MCF 10A (cell line): Measurements from ENCODE around the gene DISP2. TPM values are rescaled to one million over a fixed set of nuclear protein-coding genes. Genes with fewer than 3 reads are reported as not detected.

Source experiments
- BruUV-seq: library from RNA; stranded (reverse); fragments of 400-500 nt; replicated peaks from 2 replicates; lab custom pipeline; 2021; lab: Mats Ljungman, UMichigan
- CTCF ChIA-PET: fragments of 300-600 bp; sonication (Branson Sonifier 250); formaldehyde crosslinking; extraction: SDS; loops from one replicate; lab custom pipeline; 2021; ENCODE audit warnings: antibody characterized with exemption, inconsistent platforms; lab: Yijun Ruan, JAX
- POLR2A ChIA-PET: fragments of 300-600, 350-650 bp; sonication (Branson Sonifier 250); formaldehyde crosslinking; extraction: SDS; loops from one replicate; lab custom pipeline; 2020; ENCODE audit warnings: antibody characterized with exemption, inconsistent platforms; lab: Yijun Ruan, JAX
- DNase-seq: peaks from one replicate; pipeline ENCODE4 v3.0.0-alpha.2; 2018; ENCODE audit not compliant: unreplicated experiment
- H3K27ac Mint-ChIP-seq: one replicate; pipeline ENCODE4 v1.8.0; 2022; ENCODE audit warnings: mild to moderate bottlenecking, low read depth, mixed read lengths; ENCODE audit not compliant: unreplicated experiment
- H3K27me3 Mint-ChIP-seq: one replicate; pipeline ENCODE4 v1.8.0; 2022; ENCODE audit warnings: mixed read lengths; ENCODE audit not compliant: insufficient read depth, unreplicated experiment
- H3K36me3 Mint-ChIP-seq: one replicate; pipeline ENCODE4 v1.8.0; 2022; ENCODE audit warnings: mild to moderate bottlenecking, moderate library complexity, mixed read lengths; ENCODE audit not compliant: insufficient read depth, unreplicated experiment
- H3K4me1 Mint-ChIP-seq: one replicate; pipeline ENCODE4 v1.8.0; 2022; ENCODE audit warnings: mixed read lengths; ENCODE audit not compliant: insufficient read depth, unreplicated experiment
- H3K4me3 Mint-ChIP-seq: one replicate; pipeline ENCODE4 v1.8.0; 2022; ENCODE audit warnings: mild to moderate bottlenecking, moderate library complexity, mixed read lengths; ENCODE audit not compliant: unreplicated experiment
- H3K9me3 Mint-ChIP-seq: one replicate; pipeline ENCODE4 v1.8.0; 2022; ENCODE audit warnings: mixed read lengths; ENCODE audit not compliant: unreplicated experiment
- intact Hi-C: fragments of 100-400 bp; cut with micrococcal nuclease; formaldehyde crosslinking; loops from 2 replicates; pipeline ENCODE4 v1.14.1; 2022
- total RNA-seq: library from RNA; stranded (reverse); gene quantifications from 2 replicates; pipeline ENCODE4 v1.2.3, GENCODE V29; 2022
- TF ChIP-seq, protein P1 (sequence below): fragments of 200-600 bp; IDR thresholded peaks from one replicate; pipeline ENCODE4 v1.8.0; 2022; ENCODE audit warnings: antibody characterized with exemption, mild to moderate bottlenecking; ENCODE audit not compliant: unreplicated experiment

The DISP2 gene
- total RNA-seq, 1 experiment from 2014 or later = 1.8 TPM

- CTCF ChIA-PET = interaction anchor here (0.6 to 0.8 kb wide), 3 partner anchors 68 to 140 kb away, joined by 3 to 4 read pairs (median 3); no protein-coding TSS in a partner anchor
- Mint-ChIP-seq H3K4me1 (peaks cover 10% of the 10 kb centered on the region), H3K27me3 (no peaks in the 10 kb centered on the region), H3K27ac (no peak overlapping the region), H3K4me3 (no peak overlapping the region), H3K9me3 (no peaks in the 10 kb centered on the region), H3K36me3 (peaks cover 75% of the 10 kb centered on the region)
- DNase-seq = no peak
- no TSS peak for BruUV-seq
- TF ChIP-seq, protein P1, sequence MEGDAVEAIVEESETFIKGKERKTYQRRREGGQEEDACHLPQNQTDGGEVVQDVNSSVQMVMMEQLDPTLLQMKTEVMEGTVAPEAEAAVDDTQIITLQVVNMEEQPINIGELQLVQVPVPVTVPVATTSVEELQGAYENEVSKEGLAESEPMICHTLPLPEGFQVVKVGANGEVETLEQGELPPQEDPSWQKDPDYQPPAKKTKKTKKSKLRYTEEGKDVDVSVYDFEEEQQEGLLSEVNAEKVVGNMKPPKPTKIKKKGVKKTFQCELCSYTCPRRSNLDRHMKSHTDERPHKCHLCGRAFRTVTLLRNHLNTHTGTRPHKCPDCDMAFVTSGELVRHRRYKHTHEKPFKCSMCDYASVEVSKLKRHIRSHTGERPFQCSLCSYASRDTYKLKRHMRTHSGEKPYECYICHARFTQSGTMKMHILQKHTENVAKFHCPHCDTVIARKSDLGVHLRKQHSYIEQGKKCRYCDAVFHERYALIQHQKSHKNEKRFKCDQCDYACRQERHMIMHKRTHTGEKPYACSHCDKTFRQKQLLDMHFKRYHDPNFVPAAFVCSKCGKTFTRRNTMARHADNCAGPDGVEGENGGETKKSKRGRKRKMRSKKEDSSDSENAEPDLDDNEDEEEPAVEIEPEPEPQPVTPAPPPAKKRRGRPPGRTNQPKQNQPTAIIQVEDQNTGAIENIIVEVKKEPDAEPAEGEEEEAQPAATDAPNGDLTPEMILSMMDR = no peak
- intact Hi-C loops = no loop called here
- POLR2A ChIA-PET = interaction anchor here (2.1 kb wide), 1 partner anchor 10 kb away, joined by 8 read pairs; the partner anchor contains the start of gene IVD
These were observed 56.8 kb downstream of the DISP2 start for GRCh38 chr15:40414816-40415215.

DNA sequence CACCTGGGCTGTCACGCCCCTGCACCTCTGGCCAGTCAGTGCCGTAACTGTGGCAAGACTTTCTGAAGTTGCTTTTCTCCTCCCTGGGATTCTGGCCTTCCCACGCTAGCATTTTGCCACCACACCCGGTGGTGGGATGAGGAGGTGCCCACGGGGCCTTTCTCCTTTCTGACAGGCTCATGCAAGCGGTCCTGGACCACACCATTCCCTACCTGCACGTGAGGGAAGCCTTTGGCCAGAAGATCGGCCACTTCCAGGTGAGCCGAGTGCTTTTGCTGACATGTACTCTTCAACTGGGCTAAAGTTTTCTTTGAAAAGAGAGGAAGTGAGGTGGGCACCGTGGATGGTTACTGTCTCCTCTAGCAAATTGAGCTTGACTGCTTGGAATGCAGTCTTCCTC is 57.2 kb downstream of the DISP2 start:
- no peaks in the 10 kb centered on the region for H3K9me3 Mint-ChIP-seq
- intact Hi-C loops = no loop called here
- TF ChIP-seq, protein P1 = no peak
- H3K36me3 Mint-ChIP-seq = peaks cover 71% of the 10 kb centered on the region
- no TSS peak for BruUV-seq
- CTCF ChIA-PET = interaction anchor here (0.6 kb wide), 1 partner anchor 96 kb away, joined by 3 read pairs; no protein-coding TSS in a partner anchor
- POLR2A ChIA-PET = interaction anchor here (2.1 kb wide), 1 partner anchor 10 kb away, joined by 8 read pairs; the partner anchor contains the start of gene IVD
- no peak for DNase-seq
- H3K27me3 Mint-ChIP-seq = no peaks in the 10 kb centered on the region
- no peak overlapping the region for H3K4me3 Mint-ChIP-seq
- no peak overlapping the region for H3K27ac Mint-ChIP-seq
- peaks cover 10% of the 10 kb centered on the region for H3K4me1 Mint-ChIP-seq

- Mint-ChIP-seq H3K4me3 (no peak overlapping the region), H3K4me1 (peaks cover 18% of the 10 kb centered on the region), H3K27me3 (no peaks in the 10 kb centered on the region), H3K27ac (no peak overlapping the region), H3K36me3 (peaks cover 67% of the 10 kb centered on the region), H3K9me3 (no peaks in the 10 kb centered on the region)
- no peak for DNase-seq
- BruUV-seq = no TSS peak
- POLR2A ChIA-PET = no interaction called here
- intact Hi-C loops = no loop called here
- CTCF ChIA-PET = interaction anchor here (0.6 kb wide), 1 partner anchor 150 kb away, joined by 3 read pairs; no protein-coding TSS in a partner anchor
- TF ChIP-seq, protein P1 = no peak
These were observed 58.0 kb downstream of the DISP2 start for GRCh38 chr15:40416056-40416455.

GRCh38 chr15:40418126-40418525 is 60.1 kb downstream of the DISP2 start:
- intact Hi-C loops = no loop called here
- no peak overlapping the region for H3K27ac Mint-ChIP-seq
- TF ChIP-seq, protein P1 = no peak
- ChIA-PET POLR2A (interaction anchor here (1.9 kb wide), 1 partner anchor 12 kb away, joined by 12 read pairs; the partner anchor contains the start of gene IVD), CTCF (interaction anchor here (0.7 to 9.9 kb wide), 3 partner anchors 49 to 139 kb away, joined by 3 to 80 read pairs (median 4); no protein-coding TSS in a partner anchor)
- H3K36me3 Mint-ChIP-seq = peaks cover 46% of the 10 kb centered on the region
- peaks cover 19% of the 10 kb centered on the region for H3K4me1 Mint-ChIP-seq
- BruUV-seq = no TSS peak
- no peak for DNase-seq
- H3K27me3 Mint-ChIP-seq = no peaks in the 10 kb centered on the region
- H3K9me3 Mint-ChIP-seq = no peaks in the 10 kb centered on the region
- H3K4me3 Mint-ChIP-seq = no peak overlapping the region
